Thoracic aorta (tissue), 2 donors: ENCODE measurements around the gene PCBP3. TPM values are rescaled to one million over a fixed set of nuclear protein-coding genes. Genes with fewer than 3 reads are reported as not detected.

Source experiments
- ATAC-seq: fragments of 150-250 bp; one replicate; pipeline ENCODE4 v1.8.0; 2017; ENCODE audit warnings: low read depth; ENCODE audit not compliant: insufficient number of reproducible peaks, low FRiP score
- DNase-seq: peaks from one replicate; pipeline ENCODE4 v3.0.0-alpha.2; 2020; ENCODE audit warnings: low spot score
- H3K27ac ChIP-seq, 2 donors: fragments of 200-600 bp; sonication (generic); 1 replicate in 1 of 2; 2 replicates in 1 of 2; pipeline ENCODE4 v1.5.1; 2016; ENCODE audit warnings: mild to moderate bottlenecking in 2 of 2, moderate library complexity in 2 of 2
- H3K27me3 ChIP-seq: fragments of 200-600 bp; sonication (generic); replicated peaks from 2 replicates; pipeline ENCODE4 v1.6.0; 2016; ENCODE audit warnings: mild to moderate bottlenecking; ENCODE audit not compliant: insufficient read depth
- H3K36me3 ChIP-seq: fragments of 200-600 bp; sonication (generic); one replicate; pipeline ENCODE4 v1.5.1; 2016
- H3K4me1 ChIP-seq, 2 donors: fragments of 200-600 bp; sonication (generic); 1 replicate in 1 of 2; 2 replicates in 1 of 2; pipeline versions ENCODE4 v1.5.1 to v1.6.0; 2016; ENCODE audit warnings: low read depth in 2 of 2, mild to moderate bottlenecking in 1 of 2; ENCODE audit not compliant: control insufficient read depth in 1 of 2
- H3K4me3 ChIP-seq: fragments of 200-600 bp; sonication (generic); 2 replicates; pipeline ENCODE4 v1.5.1; 2016; ENCODE audit warnings: mild to moderate bottlenecking
- H3K9me3 ChIP-seq: fragments of 200-600 bp; sonication (generic); 2 replicates; pipeline ENCODE4 v1.5.1; 2016
- total RNA-seq, 2 donors: library from RNA; depleted of rRNA; stranded (reverse); fragments of >200 nt; gene quantifications; one replicate each; pipeline versions ENCODE4 v1.1.0 to v1.2.3, GENCODE V29; 2016
- TF ChIP-seq, protein P1 (sequence below): fragments of 200-600 bp; sonication (generic); IDR thresholded peaks from one replicate; pipeline ENCODE4 v1.5.1; 2019; ENCODE audit warnings: antibody characterized with exemption

Gene PCBP3
- total RNA-seq, 2 donors from 2014 or later: 4.5 to 28.4 TPM

DNA sequence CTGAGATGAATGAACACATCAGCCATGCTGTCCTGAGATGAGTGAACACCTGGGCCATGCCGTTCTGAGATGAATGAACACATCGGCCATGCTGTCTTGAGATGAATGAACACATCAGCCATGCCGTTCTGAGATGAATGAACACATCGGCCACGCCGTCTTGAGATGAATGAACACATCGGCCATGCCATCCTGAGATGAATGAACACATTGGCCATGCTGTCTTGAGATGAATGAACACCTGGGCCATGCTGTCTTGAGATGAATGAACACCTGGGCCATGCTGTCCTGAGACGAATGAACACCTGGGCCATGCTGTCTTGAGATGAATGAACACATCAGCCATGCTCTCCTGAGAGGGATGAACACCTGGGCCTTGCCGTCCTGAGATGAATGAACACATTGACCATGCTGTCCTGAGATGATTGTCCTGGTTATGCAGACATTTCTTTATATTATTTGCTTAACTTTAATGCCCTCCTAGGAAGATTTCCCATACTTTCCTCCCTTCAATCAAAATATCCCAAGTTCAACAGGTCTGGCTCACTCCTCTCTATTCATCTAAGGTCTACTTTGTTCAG lies 289.5 kb downstream of the PCBP3 start:
- TF ChIP-seq, protein P1, sequence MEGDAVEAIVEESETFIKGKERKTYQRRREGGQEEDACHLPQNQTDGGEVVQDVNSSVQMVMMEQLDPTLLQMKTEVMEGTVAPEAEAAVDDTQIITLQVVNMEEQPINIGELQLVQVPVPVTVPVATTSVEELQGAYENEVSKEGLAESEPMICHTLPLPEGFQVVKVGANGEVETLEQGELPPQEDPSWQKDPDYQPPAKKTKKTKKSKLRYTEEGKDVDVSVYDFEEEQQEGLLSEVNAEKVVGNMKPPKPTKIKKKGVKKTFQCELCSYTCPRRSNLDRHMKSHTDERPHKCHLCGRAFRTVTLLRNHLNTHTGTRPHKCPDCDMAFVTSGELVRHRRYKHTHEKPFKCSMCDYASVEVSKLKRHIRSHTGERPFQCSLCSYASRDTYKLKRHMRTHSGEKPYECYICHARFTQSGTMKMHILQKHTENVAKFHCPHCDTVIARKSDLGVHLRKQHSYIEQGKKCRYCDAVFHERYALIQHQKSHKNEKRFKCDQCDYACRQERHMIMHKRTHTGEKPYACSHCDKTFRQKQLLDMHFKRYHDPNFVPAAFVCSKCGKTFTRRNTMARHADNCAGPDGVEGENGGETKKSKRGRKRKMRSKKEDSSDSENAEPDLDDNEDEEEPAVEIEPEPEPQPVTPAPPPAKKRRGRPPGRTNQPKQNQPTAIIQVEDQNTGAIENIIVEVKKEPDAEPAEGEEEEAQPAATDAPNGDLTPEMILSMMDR: no peak
- DNase-seq: no peak
- no peaks in the 10 kb centered on the region for H3K36me3 ChIP-seq

GRCh38 chr21:45934085-45934484 lies 290.6 kb downstream of the PCBP3 start:
- Histone ChIP-seq H3K4me1 (no peaks in the 10 kb centered on the region), H3K9me3 (peaks cover 5% of the 10 kb centered on the region), H3K36me3 (no peaks in the 10 kb centered on the region), H3K4me3 (no peak overlapping the region), H3K27me3 (no peaks in the 10 kb centered on the region), H3K27ac (no peak overlapping the region)
- TF ChIP-seq, protein P1: no peak
- ATAC-seq (no peak), DNase-seq (no peak)

More for the DNA sequence above, 289.5 kb downstream of the PCBP3 start:
- Histone ChIP-seq H3K4me3 (no peak overlapping the region), H3K27ac (no peak overlapping the region), H3K27me3 (no peaks in the 10 kb centered on the region), H3K4me1 (no peaks in the 10 kb centered on the region), H3K9me3 (peaks cover 5% of the 10 kb centered on the region)
- no peak for ATAC-seq

DNA sequence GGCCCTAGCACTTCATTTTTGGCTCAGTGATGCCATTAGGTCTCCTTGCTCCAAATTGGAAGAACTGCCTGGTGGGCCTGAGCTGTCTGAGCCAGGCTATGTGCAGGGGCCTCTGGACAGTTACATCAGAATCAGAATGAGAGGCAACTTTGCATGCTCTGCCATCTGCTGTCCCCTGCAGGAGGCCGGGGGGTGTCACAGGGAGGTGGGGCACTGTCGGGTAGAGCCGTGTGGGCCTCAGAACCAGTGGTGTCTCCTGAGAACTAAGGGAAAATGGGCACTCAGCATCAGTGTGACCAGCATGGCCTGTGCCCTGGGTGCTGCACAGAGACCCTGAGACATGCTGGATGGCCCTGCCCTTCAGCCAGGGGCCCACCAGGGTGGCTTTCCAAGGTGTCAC lies 291.0 kb downstream of the PCBP3 start:
- TF ChIP-seq, protein P1: no peak
- ATAC-seq: no peak
- no peak for DNase-seq

DNA sequence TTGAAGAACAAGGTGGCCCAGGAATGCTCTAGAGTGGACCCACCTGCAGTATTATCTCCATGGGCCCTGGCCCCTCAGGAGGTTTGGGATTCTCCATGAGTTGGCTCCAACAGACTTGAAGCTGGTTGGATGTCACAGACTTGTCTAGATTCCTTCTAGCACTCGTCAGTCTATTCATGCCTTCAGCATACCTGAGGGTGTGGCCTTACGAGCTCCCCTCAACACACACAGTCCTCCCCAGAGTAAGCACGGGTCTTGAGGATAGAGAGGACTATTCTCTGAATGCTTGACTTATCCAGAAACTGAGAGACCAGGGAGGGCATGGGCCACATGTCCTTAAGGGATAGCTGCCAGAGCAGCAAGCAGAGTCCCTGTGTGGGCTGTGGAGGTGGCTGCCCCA lies 292.1 kb downstream of the PCBP3 start:
- no peaks in the 10 kb centered on the region for H3K4me1 ChIP-seq
- no peaks in the 10 kb centered on the region for H3K27me3 ChIP-seq
- DNase-seq (no peak), ATAC-seq (no peak)
- no peaks in the 10 kb centered on the region for H3K36me3 ChIP-seq
- H3K4me3 ChIP-seq: no peak overlapping the region
- TF ChIP-seq, protein P1: no peak
- no peak overlapping the region for H3K27ac ChIP-seq
- H3K9me3 ChIP-seq: peaks cover 5% of the 10 kb centered on the region

More for the DNA sequence above, 291.0 kb downstream of the PCBP3 start:
- H3K27me3 ChIP-seq: no peaks in the 10 kb centered on the region
- H3K27ac ChIP-seq: no peak overlapping the region
- no peak overlapping the region for H3K4me3 ChIP-seq
- H3K4me1 ChIP-seq: no peaks in the 10 kb centered on the region
- H3K9me3 ChIP-seq: peaks cover 5% of the 10 kb centered on the region
- no peaks in the 10 kb centered on the region for H3K36me3 ChIP-seq

GRCh38 chr21:45937721-45938452 lies 294.4 kb downstream of the PCBP3 start:
- no peak for ATAC-seq
- H3K4me3 ChIP-seq: no peak overlapping the region
- H3K9me3 ChIP-seq: peaks cover 5% of the 10 kb centered on the region
- TF ChIP-seq, protein P1: no peak
- H3K4me1 ChIP-seq: no peaks in the 10 kb centered on the region
- H3K27ac ChIP-seq: no peak overlapping the region
- no peak for DNase-seq
- H3K36me3 ChIP-seq: no peaks in the 10 kb centered on the region
- no peaks in the 10 kb centered on the region for H3K27me3 ChIP-seq
